HCEC 1CT (cell line): ENCODE data around the gene FRMD4A.

Experiments used
- DNase-seq: peaks from one replicate; pipeline ENCODE4 v3.0.0-alpha.2; 2017

The FRMD4A gene

GRCh38 chr10:13731799-13732198, 598.9 kb downstream of the FRMD4A start:
- DNase-seq: no peak

- no peak for DNase-seq
Observed at GRCh38 chr10:13730956-13731355, 599.8 kb downstream of the FRMD4A start.

- no peak for DNase-seq
Observed at GRCh38 chr10:13730306-13730652, 600.4 kb downstream of the FRMD4A start.

GRCh38 chr10:13729586-13730305, 601.0 kb downstream of the FRMD4A start:
- no peak for DNase-seq

GRCh38 chr10:13728898-13729535, 601.7 kb downstream of the FRMD4A start:
- no peak for DNase-seq

- DNase-seq: no peak
Observed at GRCh38 chr10:13725594-13725993, 605.1 kb downstream of the FRMD4A start.

GRCh38 chr10:13724484-13724883, 606.2 kb downstream of the FRMD4A start:
- no peak for DNase-seq

GRCh38 chr10:13722747-13723653, 607.7 kb downstream of the FRMD4A start:
- no peak for DNase-seq

GRCh38 chr10:13721486-13721885, 609.2 kb downstream of the FRMD4A start:
- DNase-seq: no peak

- DNase-seq: no peak
Observed at GRCh38 chr10:13720699-13721098, 610.0 kb downstream of the FRMD4A start.

- no peak for DNase-seq
Observed at GRCh38 chr10:13719425-13719824, 611.3 kb downstream of the FRMD4A start.

GRCh38 chr10:13718820-13719219, 611.9 kb downstream of the FRMD4A start:
- no peak for DNase-seq

- peak; percentile 92 for DNase-seq
Observed at GRCh38 chr10:13717936-13718772, 612.6 kb downstream of the FRMD4A start.

- DNase-seq: no peak
Observed at GRCh38 chr10:13717571-13717935, 613.2 kb downstream of the FRMD4A start.

- DNase-seq: peak; percentile 93
Observed at GRCh38 chr10:13716081-13717071, 614.3 kb downstream of the FRMD4A start.

GRCh38 chr10:13715596-13715995, 615.1 kb downstream of the FRMD4A start:
- peak; percentile 39 for DNase-seq

GRCh38 chr10:13715100-13715499, 615.6 kb downstream of the FRMD4A start:
- DNase-seq: peak; percentile 26

GRCh38 chr10:13712837-13713581, 617.7 kb downstream of the FRMD4A start:
- DNase-seq: peak; percentile 100

GRCh38 chr10:13712476-13712836, 618.3 kb downstream of the FRMD4A start:
- no peak for DNase-seq

- no peak for DNase-seq
Observed at GRCh38 chr10:13711291-13711690, 619.4 kb downstream of the FRMD4A start.
